ENCODE measurements around the gene CASQ2. TPM values are rescaled to one million over a fixed set of nuclear protein-coding genes. Genes with fewer than 3 reads are reported as not detected.
A peak's percentile ranks its signal among the peaks of the same experiment; 100 is the strongest.

Gene CASQ2
- total RNA-seq, 1 experiment from 2014 or later, result not detected

GRCh38 chr1:115748401-115749150 is 19.9 kb downstream of the CASQ2 start:
- ChIA-PET CTCF (interaction anchor here (0.6 kb wide), 1 partner anchor 649 kb away, joined by 3 read pairs; no protein-coding TSS in a partner anchor), POLR2A (no interaction called here)
- H3K36me3 Mint-ChIP-seq (ENCODE audit: insufficient read depth, unreplicated experiment), result no peaks in the 10 kb centered on the region
- no peaks in the 10 kb centered on the region for H3K4me1 Mint-ChIP-seq (ENCODE audit: insufficient read depth, unreplicated experiment)
- no peaks in the 10 kb centered on the region for H3K9me3 Mint-ChIP-seq (ENCODE audit: unreplicated experiment)
- peak; percentile 9 for DNase-seq (ENCODE audit: unreplicated experiment)
- H3K4me3 Mint-ChIP-seq (ENCODE audit: unreplicated experiment), result no peak overlapping the region
- peak overlapping the region; percentile 4 for H3K27ac Mint-ChIP-seq (ENCODE audit: low read depth, unreplicated experiment)
- intact Hi-C loops (cut with micrococcal nuclease), result no loop called here
- H3K27me3 Mint-ChIP-seq (ENCODE audit: insufficient read depth, unreplicated experiment), result peaks cover 20% of the 10 kb centered on the region
- no TSS peak for BruUV-seq (replicated peaks)
- TF ChIP-seq, protein P1, sequence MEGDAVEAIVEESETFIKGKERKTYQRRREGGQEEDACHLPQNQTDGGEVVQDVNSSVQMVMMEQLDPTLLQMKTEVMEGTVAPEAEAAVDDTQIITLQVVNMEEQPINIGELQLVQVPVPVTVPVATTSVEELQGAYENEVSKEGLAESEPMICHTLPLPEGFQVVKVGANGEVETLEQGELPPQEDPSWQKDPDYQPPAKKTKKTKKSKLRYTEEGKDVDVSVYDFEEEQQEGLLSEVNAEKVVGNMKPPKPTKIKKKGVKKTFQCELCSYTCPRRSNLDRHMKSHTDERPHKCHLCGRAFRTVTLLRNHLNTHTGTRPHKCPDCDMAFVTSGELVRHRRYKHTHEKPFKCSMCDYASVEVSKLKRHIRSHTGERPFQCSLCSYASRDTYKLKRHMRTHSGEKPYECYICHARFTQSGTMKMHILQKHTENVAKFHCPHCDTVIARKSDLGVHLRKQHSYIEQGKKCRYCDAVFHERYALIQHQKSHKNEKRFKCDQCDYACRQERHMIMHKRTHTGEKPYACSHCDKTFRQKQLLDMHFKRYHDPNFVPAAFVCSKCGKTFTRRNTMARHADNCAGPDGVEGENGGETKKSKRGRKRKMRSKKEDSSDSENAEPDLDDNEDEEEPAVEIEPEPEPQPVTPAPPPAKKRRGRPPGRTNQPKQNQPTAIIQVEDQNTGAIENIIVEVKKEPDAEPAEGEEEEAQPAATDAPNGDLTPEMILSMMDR (IDR thresholded peaks at IDR 0.05; ENCODE audit: unreplicated experiment), result no peak

- POLR2A ChIA-PET, result no interaction called here
- DNase-seq (ENCODE audit: unreplicated experiment), result no peak
- TF ChIP-seq, protein P1 (IDR thresholded peaks at IDR 0.05; ENCODE audit: unreplicated experiment), result no peak
- Mint-ChIP-seq H3K9me3 (ENCODE audit: unreplicated experiment) (no peaks in the 10 kb centered on the region), H3K27ac (ENCODE audit: low read depth, unreplicated experiment) (no peak overlapping the region), H3K36me3 (ENCODE audit: insufficient read depth, unreplicated experiment) (no peaks in the 10 kb centered on the region), H3K27me3 (ENCODE audit: insufficient read depth, unreplicated experiment) (no peaks in the 10 kb centered on the region), H3K4me3 (ENCODE audit: unreplicated experiment) (no peak overlapping the region), H3K4me1 (ENCODE audit: insufficient read depth, unreplicated experiment) (no peaks in the 10 kb centered on the region)
- no TSS peak for BruUV-seq (replicated peaks)
- intact Hi-C loops (cut with micrococcal nuclease), result no loop called here
- CTCF ChIA-PET, result interaction anchor here (0.6 to 1.2 kb wide), 2 partner anchors 39 to 75 kb away, joined by 3 to 7 read pairs; no protein-coding TSS in a partner anchor
Measured at GRCh38 chr1:115746021-115746690, 22.4 kb downstream of the CASQ2 start.

GRCh38 chr1:115744646-115745275 is 23.8 kb downstream of the CASQ2 start:
- Mint-ChIP-seq H3K27me3 (ENCODE audit: insufficient read depth, unreplicated experiment) (no peaks in the 10 kb centered on the region), H3K9me3 (ENCODE audit: unreplicated experiment) (no peaks in the 10 kb centered on the region), H3K4me3 (ENCODE audit: unreplicated experiment) (no peak overlapping the region), H3K4me1 (ENCODE audit: insufficient read depth, unreplicated experiment) (no peaks in the 10 kb centered on the region), H3K36me3 (ENCODE audit: insufficient read depth, unreplicated experiment) (no peaks in the 10 kb centered on the region), H3K27ac (ENCODE audit: low read depth, unreplicated experiment) (no peak overlapping the region)
- POLR2A ChIA-PET, result no interaction called here
- TF ChIP-seq, protein P1 (IDR thresholded peaks at IDR 0.05; ENCODE audit: unreplicated experiment), result no peak
- no peak for DNase-seq (ENCODE audit: unreplicated experiment)
- BruUV-seq (replicated peaks), result no TSS peak
- CTCF ChIA-PET, result interaction anchor here (0.7 to 1.4 kb wide), 3 partner anchors 20 to 183 kb away, joined by 3 to 7 read pairs (median 6); no protein-coding TSS in a partner anchor
- intact Hi-C loops (cut with micrococcal nuclease), result no loop called here

DNA sequence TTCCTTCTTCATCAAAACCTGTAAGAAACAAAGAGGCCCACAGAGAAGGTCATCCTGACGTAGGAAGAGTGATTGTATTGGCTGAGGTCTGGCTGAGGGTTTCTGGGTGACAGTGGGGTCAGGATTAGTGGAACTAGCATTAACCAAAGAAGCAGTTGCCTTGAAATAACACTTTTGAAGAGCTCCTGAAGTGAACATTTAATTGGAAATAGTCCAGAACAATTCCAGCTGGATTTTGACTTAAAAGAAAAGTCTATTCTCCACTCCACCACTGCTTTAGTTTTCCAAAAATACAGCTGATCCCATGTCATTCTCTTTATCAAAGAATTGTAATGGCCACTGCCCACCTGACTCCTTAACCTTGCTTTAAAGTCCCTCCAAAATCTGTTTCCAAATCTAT is 27.7 kb downstream of the CASQ2 start:
- intact Hi-C loops (cut with micrococcal nuclease), result no loop called here
- H3K27ac Mint-ChIP-seq (ENCODE audit: low read depth, unreplicated experiment), result no peak overlapping the region
- no peaks in the 10 kb centered on the region for H3K27me3 Mint-ChIP-seq (ENCODE audit: insufficient read depth, unreplicated experiment)
- POLR2A ChIA-PET, result interaction anchor here (0.6 kb wide), 1 partner anchor 53 kb away, joined by 6 read pairs; no protein-coding TSS in a partner anchor
- H3K9me3 Mint-ChIP-seq (ENCODE audit: unreplicated experiment), result no peaks in the 10 kb centered on the region
- no peaks in the 10 kb centered on the region for H3K36me3 Mint-ChIP-seq (ENCODE audit: insufficient read depth, unreplicated experiment)
- H3K4me1 Mint-ChIP-seq (ENCODE audit: insufficient read depth, unreplicated experiment), result no peaks in the 10 kb centered on the region
- no peak for DNase-seq (ENCODE audit: unreplicated experiment)
- TF ChIP-seq, protein P1 (IDR thresholded peaks at IDR 0.05; ENCODE audit: unreplicated experiment), result no peak
- H3K4me3 Mint-ChIP-seq (ENCODE audit: unreplicated experiment), result no peak overlapping the region
- CTCF ChIA-PET, result interaction anchor here (0.7 to 1.7 kb wide), 5 partner anchors 23 to 194 kb away, joined by 3 to 8 read pairs (median 5); no protein-coding TSS in a partner anchor
- no TSS peak for BruUV-seq (replicated peaks)
